NB4 (cell line): ENCODE measurements around the gene EDEM2.

ENCODE experiments used
- DNase-seq: peaks from one replicate; pipeline ENCODE4 v3.0.0; 2010; ENCODE audit warnings: low read depth
- H3K4me3 ChIP-seq: one replicate; pipeline ENCODE4 v1.5.1; 2011; ENCODE audit warnings: mild to moderate bottlenecking, low read depth, low read length, moderate library complexity
- MYC ChIP-seq: IDR thresholded peaks from 2 replicates; pipeline ENCODE4 v1.6.1; 2011; ENCODE audit warnings: low read depth, low read length
- POLR2A ChIP-seq: IDR thresholded peaks from 2 replicates; pipeline ENCODE4 v1.6.1; 2011; ENCODE audit warnings: mild to moderate bottlenecking; ENCODE audit not compliant: insufficient read length; ENCODE audit errors: extremely low read depth
- TF ChIP-seq, protein P1 (sequence below): IDR thresholded peaks from one replicate; pipeline ENCODE4 v1.5.1; 2012; ENCODE audit warnings: low read depth, low read length
- TF ChIP-seq, protein P2 (sequence below): IDR thresholded peaks from 2 replicates; pipeline ENCODE4 v1.6.1; 2011; ENCODE audit warnings: low read depth, low read length

EDEM2 gene

DNA sequence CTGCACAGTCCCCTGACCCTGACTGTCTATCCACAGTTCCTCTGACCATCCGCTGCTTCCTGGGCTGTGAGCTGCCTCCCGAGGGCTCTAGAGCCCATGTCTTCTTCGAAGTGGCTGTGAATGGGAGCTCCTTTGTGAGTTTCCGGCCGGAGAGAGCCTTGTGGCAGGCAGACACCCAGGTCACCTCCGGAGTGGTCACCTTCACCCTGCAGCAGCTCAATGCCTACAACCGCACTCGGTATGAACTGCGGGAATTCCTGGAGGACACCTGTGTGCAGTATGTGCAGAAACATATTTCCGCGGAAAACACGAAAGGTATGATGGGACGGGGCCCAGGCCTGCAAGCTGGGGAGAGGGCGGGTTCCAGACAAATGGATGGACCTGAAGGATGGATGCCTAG, 29.0 kb upstream of the EDEM2 start:
- no peak overlapping the region for H3K4me3 ChIP-seq
- DNase-seq, result no peak
- TF ChIP-seq, protein P1, sequence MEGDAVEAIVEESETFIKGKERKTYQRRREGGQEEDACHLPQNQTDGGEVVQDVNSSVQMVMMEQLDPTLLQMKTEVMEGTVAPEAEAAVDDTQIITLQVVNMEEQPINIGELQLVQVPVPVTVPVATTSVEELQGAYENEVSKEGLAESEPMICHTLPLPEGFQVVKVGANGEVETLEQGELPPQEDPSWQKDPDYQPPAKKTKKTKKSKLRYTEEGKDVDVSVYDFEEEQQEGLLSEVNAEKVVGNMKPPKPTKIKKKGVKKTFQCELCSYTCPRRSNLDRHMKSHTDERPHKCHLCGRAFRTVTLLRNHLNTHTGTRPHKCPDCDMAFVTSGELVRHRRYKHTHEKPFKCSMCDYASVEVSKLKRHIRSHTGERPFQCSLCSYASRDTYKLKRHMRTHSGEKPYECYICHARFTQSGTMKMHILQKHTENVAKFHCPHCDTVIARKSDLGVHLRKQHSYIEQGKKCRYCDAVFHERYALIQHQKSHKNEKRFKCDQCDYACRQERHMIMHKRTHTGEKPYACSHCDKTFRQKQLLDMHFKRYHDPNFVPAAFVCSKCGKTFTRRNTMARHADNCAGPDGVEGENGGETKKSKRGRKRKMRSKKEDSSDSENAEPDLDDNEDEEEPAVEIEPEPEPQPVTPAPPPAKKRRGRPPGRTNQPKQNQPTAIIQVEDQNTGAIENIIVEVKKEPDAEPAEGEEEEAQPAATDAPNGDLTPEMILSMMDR, result no peak
- TF ChIP-seq POLR2A (no peak), MYC (no peak)
- TF ChIP-seq, protein P2, sequence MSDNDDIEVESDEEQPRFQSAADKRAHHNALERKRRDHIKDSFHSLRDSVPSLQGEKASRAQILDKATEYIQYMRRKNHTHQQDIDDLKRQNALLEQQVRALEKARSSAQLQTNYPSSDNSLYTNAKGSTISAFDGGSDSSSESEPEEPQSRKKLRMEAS, result no peak

DNA sequence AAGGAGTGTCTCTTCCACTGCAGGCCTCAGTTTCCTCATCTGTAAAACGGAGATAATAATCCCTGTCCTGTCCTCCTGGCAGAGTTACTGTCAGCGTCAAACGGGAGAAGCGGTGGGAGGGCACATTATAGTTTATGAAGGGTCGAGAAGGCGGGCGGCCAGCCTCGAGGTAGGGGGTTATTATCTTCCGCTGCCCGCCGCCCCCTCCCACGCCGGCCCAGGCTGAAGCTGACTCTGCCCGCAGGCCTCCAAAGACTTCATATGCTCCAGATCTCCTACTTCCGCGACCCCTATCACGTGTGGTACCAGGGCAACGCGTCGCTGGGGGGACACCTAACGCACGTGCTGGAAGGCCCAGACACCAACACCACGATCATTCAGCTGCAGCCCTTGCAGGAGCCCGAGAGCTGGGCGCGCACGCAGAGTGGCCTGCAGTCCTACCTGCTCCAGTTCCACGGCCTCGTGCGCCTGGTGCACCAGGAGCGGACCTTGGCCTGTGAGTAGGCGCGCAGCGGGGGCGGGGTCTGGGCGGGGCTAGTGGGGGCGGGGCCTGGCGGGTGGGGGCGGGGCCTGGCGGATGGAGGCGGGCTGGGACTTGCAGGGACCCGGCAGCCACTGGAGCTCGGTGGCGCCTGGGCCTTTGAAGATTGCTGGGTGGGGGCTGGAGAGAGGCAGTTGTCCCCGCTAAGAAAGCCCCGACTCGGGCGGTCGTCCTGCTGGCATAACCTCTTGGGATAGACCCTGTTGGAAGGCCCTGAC, 27.5 kb upstream of the EDEM2 start:
- H3K4me3 ChIP-seq, result no peak overlapping the region
- TF ChIP-seq MYC (no peak), POLR2A (no peak)
- TF ChIP-seq, protein P1, result no peak
- TF ChIP-seq, protein P2, result no peak
- DNase-seq, result no peak

DNA sequence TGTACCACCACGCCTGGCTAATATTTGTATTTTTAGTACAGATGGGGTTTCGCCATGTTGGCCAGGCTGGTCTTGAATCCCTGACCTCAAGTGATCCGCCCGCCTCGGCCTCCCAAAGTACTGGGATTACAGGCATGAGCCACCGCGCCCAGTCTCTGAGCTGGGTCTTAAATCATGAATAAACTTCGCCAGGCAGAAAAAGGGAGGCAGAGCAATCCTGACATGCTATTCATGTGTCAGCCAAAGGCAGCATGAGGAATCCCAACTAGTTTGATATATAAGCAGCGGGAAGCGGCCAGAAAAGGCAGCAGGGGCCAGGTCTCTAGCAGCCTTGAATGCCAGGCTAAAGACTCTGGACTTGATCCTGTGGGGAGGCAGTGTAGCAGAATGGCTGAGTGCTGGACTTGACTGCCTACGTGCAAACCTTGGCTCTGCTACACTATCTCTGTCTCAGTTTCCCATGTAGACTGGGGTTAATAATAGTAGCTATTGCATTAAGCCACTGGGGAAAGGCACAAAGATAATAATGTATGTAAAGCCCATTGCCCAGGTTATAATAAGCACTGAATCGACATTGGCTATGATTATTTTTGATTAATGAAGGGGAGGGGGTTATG, 26.5 kb upstream of the EDEM2 start:
- TF ChIP-seq POLR2A (no peak), MYC (no peak)
- TF ChIP-seq, protein P2, result no peak
- TF ChIP-seq, protein P1, result no peak
- H3K4me3 ChIP-seq, result no peak overlapping the region
- no peak for DNase-seq

DNA sequence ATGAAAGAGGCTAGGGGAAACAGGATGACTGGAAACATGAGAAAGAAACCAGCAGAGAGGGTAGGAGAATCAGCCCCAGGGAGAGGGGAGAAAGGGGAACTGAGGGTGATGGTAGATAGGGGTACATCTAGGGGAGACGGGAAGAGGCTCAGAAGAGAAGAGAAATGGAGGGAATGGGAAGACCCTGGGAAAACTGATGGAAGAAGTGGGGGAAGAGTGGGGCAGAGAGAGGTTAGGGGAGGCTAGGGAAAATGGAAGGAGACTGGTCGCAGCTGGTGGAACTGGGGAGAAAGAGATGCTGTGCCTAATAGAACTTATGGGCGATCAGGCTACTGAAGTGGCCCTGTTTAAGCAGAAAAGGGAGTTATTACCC, 25.3 kb upstream of the EDEM2 start:
- H3K4me3 ChIP-seq, result no peak overlapping the region
- DNase-seq, result no peak
- TF ChIP-seq, protein P1, result no peak
- TF ChIP-seq, protein P2, result no peak
- no peak for TF ChIP-seq MYC
- no peak for TF ChIP-seq POLR2A

DNA sequence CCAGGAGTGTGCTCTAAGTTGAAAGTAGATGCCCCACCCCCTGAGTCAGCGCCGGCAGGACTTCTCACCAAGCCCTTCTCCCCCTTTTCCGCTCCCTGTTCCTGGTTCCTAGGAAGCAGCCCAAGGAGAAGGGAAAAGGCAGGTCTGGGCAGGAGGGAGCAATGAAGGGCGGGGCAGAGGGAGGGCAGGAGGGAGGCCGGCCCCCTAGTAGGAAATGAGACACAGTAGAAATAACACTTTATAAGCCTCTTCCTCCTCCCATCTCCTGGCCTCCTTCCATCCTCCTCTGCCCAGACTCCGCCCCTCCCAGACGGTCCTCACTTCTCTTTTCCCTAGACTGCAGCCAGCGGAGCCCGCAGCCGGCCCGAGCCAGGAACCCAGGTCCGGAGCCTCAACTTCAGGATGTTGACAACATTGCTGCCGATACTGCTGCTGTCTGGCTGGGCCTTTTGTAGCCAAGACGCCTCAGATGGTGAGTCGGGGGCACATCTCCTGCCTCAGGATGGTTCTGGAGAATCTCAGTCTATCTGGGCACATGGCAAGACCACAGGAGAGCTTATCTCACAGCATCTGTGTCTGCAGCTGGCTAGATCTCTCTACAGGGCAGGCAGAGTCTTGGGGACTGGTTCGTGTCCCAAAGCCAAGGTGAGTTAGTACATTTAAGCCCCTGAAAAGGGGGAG, 24.8 kb upstream of the EDEM2 start, which contains the start of gene PROCR:
TSS of gene PROCR (plus strand) at position 320 of the 681 bp plus-strand sequence. CDS start at position 403, 83 bp downstream.
- H3K4me3 ChIP-seq, result peak within 1 kb of the TSS; percentile 30
- DNase-seq, result peak; percentile 76
- TF ChIP-seq, protein P2, result no peak
- TF ChIP-seq MYC (no peak), POLR2A (no peak)
- TF ChIP-seq, protein P1, result no peak
